ENCODE results near the gene FHIT.

DNA sequence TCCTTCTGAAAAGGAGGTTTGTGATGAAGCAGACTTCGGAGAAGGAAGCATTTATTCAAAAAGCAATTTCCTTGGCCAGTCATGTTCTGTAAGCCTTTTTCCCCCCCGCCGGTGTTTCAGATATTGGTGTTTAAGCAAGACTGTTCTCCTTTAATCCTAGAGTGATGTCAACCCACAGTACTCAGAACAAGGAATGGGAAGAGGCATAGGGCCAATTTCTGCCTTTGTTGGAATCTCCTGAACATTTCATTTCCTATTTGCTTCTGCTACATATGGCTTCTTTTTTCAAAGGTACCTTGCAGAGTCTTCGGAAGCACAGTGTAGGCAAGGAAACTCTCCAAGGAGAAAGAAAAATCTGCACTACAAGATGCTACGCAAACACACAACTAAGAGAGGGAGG lies 1488.3 kb downstream of the FHIT start:
- TF ChIP-seq, protein P1, sequence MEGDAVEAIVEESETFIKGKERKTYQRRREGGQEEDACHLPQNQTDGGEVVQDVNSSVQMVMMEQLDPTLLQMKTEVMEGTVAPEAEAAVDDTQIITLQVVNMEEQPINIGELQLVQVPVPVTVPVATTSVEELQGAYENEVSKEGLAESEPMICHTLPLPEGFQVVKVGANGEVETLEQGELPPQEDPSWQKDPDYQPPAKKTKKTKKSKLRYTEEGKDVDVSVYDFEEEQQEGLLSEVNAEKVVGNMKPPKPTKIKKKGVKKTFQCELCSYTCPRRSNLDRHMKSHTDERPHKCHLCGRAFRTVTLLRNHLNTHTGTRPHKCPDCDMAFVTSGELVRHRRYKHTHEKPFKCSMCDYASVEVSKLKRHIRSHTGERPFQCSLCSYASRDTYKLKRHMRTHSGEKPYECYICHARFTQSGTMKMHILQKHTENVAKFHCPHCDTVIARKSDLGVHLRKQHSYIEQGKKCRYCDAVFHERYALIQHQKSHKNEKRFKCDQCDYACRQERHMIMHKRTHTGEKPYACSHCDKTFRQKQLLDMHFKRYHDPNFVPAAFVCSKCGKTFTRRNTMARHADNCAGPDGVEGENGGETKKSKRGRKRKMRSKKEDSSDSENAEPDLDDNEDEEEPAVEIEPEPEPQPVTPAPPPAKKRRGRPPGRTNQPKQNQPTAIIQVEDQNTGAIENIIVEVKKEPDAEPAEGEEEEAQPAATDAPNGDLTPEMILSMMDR (IDR thresholded peaks at IDR 0.05), result no peak
- TF ChIP-seq, protein P2, sequence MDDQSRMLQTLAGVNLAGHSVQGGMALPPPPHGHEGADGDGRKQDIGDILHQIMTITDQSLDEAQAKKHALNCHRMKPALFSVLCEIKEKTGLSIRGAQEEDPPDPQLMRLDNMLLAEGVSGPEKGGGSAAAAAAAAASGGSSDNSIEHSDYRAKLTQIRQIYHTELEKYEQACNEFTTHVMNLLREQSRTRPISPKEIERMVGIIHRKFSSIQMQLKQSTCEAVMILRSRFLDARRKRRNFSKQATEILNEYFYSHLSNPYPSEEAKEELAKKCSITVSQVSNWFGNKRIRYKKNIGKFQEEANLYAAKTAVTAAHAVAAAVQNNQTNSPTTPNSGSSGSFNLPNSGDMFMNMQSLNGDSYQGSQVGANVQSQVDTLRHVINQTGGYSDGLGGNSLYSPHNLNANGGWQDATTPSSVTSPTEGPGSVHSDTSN (IDR thresholded peaks at IDR 0.05), result no peak
- TF ChIP-seq FOSL2 (IDR thresholded peaks at IDR 0.05; ENCODE audit: borderline replicate concordance, low read depth) (no peak), SMC3 (IDR thresholded peaks at IDR 0.05; ENCODE audit: low read depth, low read length) (no peak), GATA2 (CRISPR knock-in tag; IDR thresholded peaks at IDR 0.05) (no peak), RAD21 (IDR thresholded peaks at IDR 0.05; ENCODE audit: low read length) (no peak), EP300 (IDR thresholded peaks at IDR 0.05; ENCODE audit: borderline replicate concordance in 1 of 2, low read depth in 1 of 2, low read length in 1 of 2) (no peak)
- TF ChIP-seq, protein P3, sequence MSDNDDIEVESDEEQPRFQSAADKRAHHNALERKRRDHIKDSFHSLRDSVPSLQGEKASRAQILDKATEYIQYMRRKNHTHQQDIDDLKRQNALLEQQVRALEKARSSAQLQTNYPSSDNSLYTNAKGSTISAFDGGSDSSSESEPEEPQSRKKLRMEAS (IDR thresholded peaks at IDR 0.05; ENCODE audit: low read depth), result no peak
